HepG2 (cell line): Measurements from ENCODE around the gene CCDC57. TPM values are rescaled to one million over a fixed set of nuclear protein-coding genes. Genes with fewer than 3 reads are reported as not detected.

Experiments
- CENPT ChIP-seq: sonication (generic); formaldehyde crosslinking; IDR thresholded peaks from 2 replicates; pipeline ENCODE4 v1.8.0; 2022; ENCODE audit warnings: low read depth, mild to moderate bottlenecking, moderate library complexity, missing genetic modification reagents
- CHD2 ChIP-seq: IDR thresholded peaks from 2 replicates; pipeline ENCODE4 v1.6.1; 2011; ENCODE audit warnings: low read depth, low read length, improper control_type of control experiment
- DNMT3B ChIP-seq: conservative IDR thresholded peaks from 2 replicates; pipeline ENCODE4 v1.6.1; 2016; ENCODE audit warnings: missing biosample characterization, control low read depth
- ETS1 ChIP-seq: sonication (generic); formaldehyde crosslinking; IDR thresholded peaks from 2 replicates; pipeline ENCODE4 v1.4.0; 2020; ENCODE audit warnings: missing genetic modification reagents
- FIP1L1 ChIP-seq: fragments of 200-400 bp; formaldehyde crosslinking; IDR thresholded peaks from 2 replicates; pipeline ENCODE4 v1.6.1; 2018; ENCODE audit warnings: low read depth, mild to moderate bottlenecking, low read length, moderate library complexity, borderline replicate concordance; ENCODE audit not compliant: insufficient read depth
- GMEB1 ChIP-seq: sonication (generic); formaldehyde crosslinking; IDR thresholded peaks from 2 replicates; pipeline ENCODE4 v1.5.1; 2020; ENCODE audit warnings: missing genetic modification reagents, mild to moderate bottlenecking, borderline replicate concordance
- KAT7 ChIP-seq: IDR thresholded peaks from 2 replicates; pipeline ENCODE4 v1.6.1; 2018; ENCODE audit warnings: borderline replicate concordance, missing compliant biosample characterization
- MAFG ChIP-seq: sonication (generic); formaldehyde crosslinking; IDR thresholded peaks from 2 replicates; pipeline ENCODE4 v1.5.1; 2020; ENCODE audit warnings: mild to moderate bottlenecking, missing genetic modification reagents
- MAX ChIP-seq: IDR thresholded peaks from 2 replicates; pipeline ENCODE4 v1.6.1; 2012; ENCODE audit warnings: inconsistent platforms
- NFKBIZ ChIP-seq: IDR thresholded peaks from 2 replicates; pipeline ENCODE4 v1.6.1; 2018; ENCODE audit warnings: missing genetic modification reagents, missing compliant biosample characterization
- NFYB ChIP-seq: sonication (generic); formaldehyde crosslinking; IDR thresholded peaks from 2 replicates; pipeline ENCODE4 v1.4.0; 2020; ENCODE audit warnings: missing genetic modification reagents
- NONO ChIP-seq, 2 experiments: fragments of 450-650 bp in 1 of 2; sonication (generic) in 1 of 2; formaldehyde crosslinking in 1 of 2; IDR thresholded peaks in 1 of 2; conservative IDR thresholded peaks in 1 of 2; 2 replicates each; pipeline versions ENCODE4 v1.6.1 to v1.8.0; 2017 to 2022; ENCODE audit warnings: mild to moderate bottlenecking in 1 of 2, missing genetic modification reagents in 1 of 2, moderate library complexity in 1 of 2
- PCBP1 ChIP-seq: fragments of 200-400 bp; formaldehyde crosslinking; IDR thresholded peaks from 2 replicates; pipeline ENCODE4 v1.6.1; 2017; ENCODE audit warnings: mild to moderate bottlenecking, low read depth, low read length, borderline replicate concordance
- TARDBP ChIP-seq: sonication (generic); formaldehyde crosslinking; IDR thresholded peaks from 2 replicates; pipeline ENCODE4 v1.8.0; 2022; ENCODE audit warnings: mild to moderate bottlenecking, missing genetic modification reagents
- YEATS2 ChIP-seq: sonication (generic); formaldehyde crosslinking; IDR thresholded peaks from 2 replicates; pipeline ENCODE4 v1.4.0; 2020; ENCODE audit warnings: missing genetic modification reagents, borderline replicate concordance
- ZNF124 ChIP-seq: sonication (generic); formaldehyde crosslinking; IDR thresholded peaks from 2 replicates; pipeline ENCODE4 v1.4.0; 2020; ENCODE audit warnings: missing genetic modification reagents
- ZNF225 ChIP-seq: sonication (generic); formaldehyde crosslinking; IDR thresholded peaks from 2 replicates; pipeline ENCODE4 v1.4.0; 2020; ENCODE audit warnings: mild to moderate bottlenecking, missing genetic modification reagents
- ZNF3 ChIP-seq: IDR thresholded peaks from 2 replicates; pipeline ENCODE4 v1.7.0; 2017; ENCODE audit warnings: inconsistent platforms
- ZNF572 ChIP-seq: sonication (generic); formaldehyde crosslinking; IDR thresholded peaks from 2 replicates; pipeline ENCODE4 v1.5.1; 2020; ENCODE audit warnings: mild to moderate bottlenecking, missing genetic modification reagents
- ZNF615 ChIP-seq: sonication (generic); formaldehyde crosslinking; IDR thresholded peaks from 2 replicates; pipeline ENCODE4 v1.5.0; 2020; ENCODE audit warnings: mild to moderate bottlenecking, missing genetic modification reagents, borderline replicate concordance
- ZNF672 ChIP-seq: sonication (generic); formaldehyde crosslinking; IDR thresholded peaks from 2 replicates; pipeline ENCODE4 v1.8.1; 2022; ENCODE audit warnings: missing genetic modification reagents
- ZNF709 ChIP-seq: sonication (generic); formaldehyde crosslinking; IDR thresholded peaks from 2 replicates; pipeline ENCODE4 v1.5.0; 2020; ENCODE audit warnings: mild to moderate bottlenecking, missing genetic modification reagents
- ZNF746 ChIP-seq: sonication (generic); formaldehyde crosslinking; IDR thresholded peaks from 2 replicates; pipeline ENCODE4 v1.8.0; 2022; ENCODE audit warnings: mild to moderate bottlenecking, missing genetic modification reagents
- ZNF75D ChIP-seq: sonication (generic); formaldehyde crosslinking; IDR thresholded peaks from 2 replicates; pipeline ENCODE4 v1.8.1; 2023; ENCODE audit warnings: missing genetic modification reagents, mild to moderate bottlenecking, borderline replicate concordance
- ZNF784 ChIP-seq: sonication (generic); formaldehyde crosslinking; IDR thresholded peaks from 2 replicates; pipeline ENCODE4 v1.5.1; 2020; ENCODE audit warnings: missing genetic modification reagents, mild to moderate bottlenecking, borderline replicate concordance
- polyA plus RNA-seq, 8 experiments: library from polyadenylated mRNA; depleted of rRNA in 3 of 8; stranded (reverse) in 7 of 8; unstranded in 1 of 8; fragments of >200 nt; fragmentation: Illumina TruSeq in 4 of 8; extraction: Trizol in 4 of 8; gene quantifications; 2 replicates each; pipeline versions ENCODE4 v1.2.1 to v1.2.3, GENCODE V29; 2011 to 2016; ENCODE audit warnings: low read depth in 4 of 8, missing spikeins in 1 of 8, mixed read lengths in 1 of 8; ENCODE audit not compliant: insufficient read depth in 1 of 8
- total RNA-seq, 5 experiments: library from RNA; depleted of rRNA; stranded (reverse); fragments of >200 nt; fragmentation: Illumina TruSeq; extraction: Trizol; gene quantifications; 2 replicates each; pipeline ENCODE4 v1.2.3, GENCODE V29; 2016; ENCODE audit warnings: low read depth in 1 of 5

Gene CCDC57
- total and polyA plus RNA-seq, 2 of the 13 experiments (the other 11 are each of a cell fraction or from before 2014, with no cell fraction given), result 59.3 to 59.9 TPM

- TF ChIP-seq NFYB (CRISPR knock-in tag) (no peak), ZNF124 (0 out of 2 replicates have a peak, but pooled peaks have one; percentile 15), ZNF672 (CRISPR knock-in tag) (peak; percentile 48; the same call in 1 of the 2 replicates), DNMT3B (0 out of 2 replicates have a peak, but pooled peaks have one; percentile 45), ETS1 (CRISPR knock-in tag) (0 out of 2 replicates have a peak, but pooled peaks have one; percentile 14), GMEB1 (peak; percentile 25; the same call in 1 of the 2 replicates), ZNF746 (CRISPR knock-in tag) (peak; percentile 45), ZNF75D (0 out of 2 replicates have a peak, but pooled peaks have one; percentile 42), MAX (no peak), PCBP1 (0 out of 2 replicates have a peak, but pooled peaks have one; percentile 13), ZNF709 (CRISPR knock-in tag) (0 out of 2 replicates have a peak, but pooled peaks have one; percentile 16), NONO (IDR thresholded peaks at IDR 0.05) (no peak), NONO (CRISPR knock-in tag; conservative IDR thresholded peaks at IDR 0.05) (peak; percentile 53; the same call in 1 of the 2 replicates), ZNF572 (CRISPR knock-in tag) (peak; percentile 70; the same call in 1 of the 2 replicates), KAT7 (CRISPR knock-in tag) (0 out of 2 replicates have a peak, but pooled peaks have one; percentile 16), NFKBIZ (0 out of 2 replicates have a peak, but pooled peaks have one; percentile 16), CHD2 (peak; percentile 47; the same call in 1 of the 2 replicates), ZNF615 (0 out of 2 replicates have a peak, but pooled peaks have one; percentile 32), CENPT (CRISPR knock-in tag) (0 out of 2 replicates have a peak, but pooled peaks have one; percentile 7), TARDBP (CRISPR knock-in tag) (0 out of 2 replicates have a peak, but pooled peaks have one; percentile 56), FIP1L1 (0 out of 2 replicates have a peak, but pooled peaks have one; percentile 12), YEATS2 (CRISPR knock-in tag) (0 out of 2 replicates have a peak, but pooled peaks have one; percentile 23), ZNF3 (CRISPR knock-in tag) (no peak), MAFG (CRISPR knock-in tag) (peak; percentile 40; the same call in 1 of the 2 replicates), ZNF225 (CRISPR knock-in tag) (0 out of 2 replicates have a peak, but pooled peaks have one; percentile 7), ZNF784 (peak; percentile 83)
These were observed 31.2 kb upstream of the CCDC57 start (continued) for GRCh38 chr17:82243648-82244412.
